ENCODE measurements around the gene ZMYND10.

DNA sequence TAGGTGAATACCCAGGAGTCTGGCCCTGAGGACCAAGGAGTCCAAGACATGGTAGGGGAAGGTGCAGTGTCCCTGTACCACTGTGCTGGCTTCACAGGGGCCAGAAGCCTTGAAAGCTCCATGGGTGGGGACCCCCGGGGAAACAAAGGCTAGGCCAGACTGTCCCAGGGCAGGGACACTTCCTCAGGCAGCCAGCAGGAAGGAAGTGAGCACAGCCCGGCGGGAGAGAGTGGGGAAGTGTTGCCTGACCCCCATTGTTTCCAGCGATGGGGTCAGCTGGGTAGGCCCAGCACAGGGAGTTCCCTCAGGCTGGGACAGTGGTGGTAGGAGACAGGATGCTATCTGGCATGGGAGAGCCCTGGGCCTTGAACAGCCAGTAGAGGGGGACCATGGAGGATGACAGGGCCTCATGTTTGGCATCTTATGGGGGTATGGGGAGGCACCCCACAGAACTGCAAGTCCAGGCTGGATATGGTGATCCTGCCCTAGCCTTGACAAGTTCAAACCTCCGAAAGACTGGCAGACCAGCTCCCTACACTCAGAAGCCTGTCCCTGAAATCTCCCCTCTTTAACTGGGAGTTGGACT, 21.8 kb downstream of the ZMYND10 start:
- TF ChIP-seq EZH2 (IDR thresholded peaks at IDR 0.05; ENCODE audit: insufficient read depth, low read length) (no peak), CTCF (IDR thresholded peaks at IDR 0.05; ENCODE audit: insufficient read depth, low read depth, low read length) (no peak)

All from astrocyte (in vitro differentiated cells and primary cell).